Cardiac muscle cell (in vitro differentiated cells and primary cell): ENCODE measurements around the gene ZFAND6. TPM values are rescaled to one million over a fixed set of nuclear protein-coding genes. Genes with fewer than 3 reads are reported as not detected.

Experiments
- DNase-seq, 2 donors: peaks; one replicate each; pipeline versions ENCODE4 v3.0.0 to v3.0.0-alpha.2; 2010 to 2017; ENCODE audit warnings: low read depth in 1 of 2, low spot score in 1 of 2
- H3K27ac ChIP-seq: fragments of 200-600 bp; sonication (generic); 2 replicates; pipeline ENCODE4 v1.5.1; 2016
- H3K27me3 ChIP-seq: fragments of 200-600 bp; sonication (generic); 2 replicates; pipeline ENCODE4 v1.6.0; 2016; ENCODE audit warnings: control low read depth
- H3K36me3 ChIP-seq: fragments of 200-600 bp; sonication (generic); 2 replicates; pipeline ENCODE4 v1.5.1; 2016; ENCODE audit warnings: control low read depth
- H3K4me1 ChIP-seq: fragments of 200-600 bp; sonication (generic); 2 replicates; pipeline ENCODE4 v1.8.1; 2017; ENCODE audit warnings: low read depth, mild to moderate bottlenecking, mixed run types
- H3K4me3 ChIP-seq: fragments of 200-600 bp; sonication (generic); 2 replicates; pipeline ENCODE4 v1.5.1; 2016; ENCODE audit warnings: mild to moderate bottlenecking
- H3K9me3 ChIP-seq: fragments of 200-600 bp; sonication (generic); 2 replicates; pipeline ENCODE4 v1.5.1; 2017; ENCODE audit warnings: low read depth, mild to moderate bottlenecking, control low read depth
- CTCF ChIP-seq: IDR thresholded peaks from 2 replicates; pipeline ENCODE4 v1.5.1; 2012; ENCODE audit warnings: low read depth, mild to moderate bottlenecking, low read length
- polyA plus RNA-seq: library from polyadenylated mRNA; unstranded; fragments of >200 nt; fragmentation: Nextera tagmentation; extraction: Ambion mirVana; gene quantifications from 2 replicates; pipeline ENCODE4 v1.2.1, GENCODE V29; 2016
- total RNA-seq: library from RNA; depleted of rRNA; stranded (reverse); fragments of >200 nt; gene quantifications from 2 replicates; pipeline ENCODE4 v1.2.3, GENCODE V29; 2016

Gene ZFAND6
- total and polyA plus RNA-seq, 2 experiments from 2014 or later = 195 to 253 TPM

DNA sequence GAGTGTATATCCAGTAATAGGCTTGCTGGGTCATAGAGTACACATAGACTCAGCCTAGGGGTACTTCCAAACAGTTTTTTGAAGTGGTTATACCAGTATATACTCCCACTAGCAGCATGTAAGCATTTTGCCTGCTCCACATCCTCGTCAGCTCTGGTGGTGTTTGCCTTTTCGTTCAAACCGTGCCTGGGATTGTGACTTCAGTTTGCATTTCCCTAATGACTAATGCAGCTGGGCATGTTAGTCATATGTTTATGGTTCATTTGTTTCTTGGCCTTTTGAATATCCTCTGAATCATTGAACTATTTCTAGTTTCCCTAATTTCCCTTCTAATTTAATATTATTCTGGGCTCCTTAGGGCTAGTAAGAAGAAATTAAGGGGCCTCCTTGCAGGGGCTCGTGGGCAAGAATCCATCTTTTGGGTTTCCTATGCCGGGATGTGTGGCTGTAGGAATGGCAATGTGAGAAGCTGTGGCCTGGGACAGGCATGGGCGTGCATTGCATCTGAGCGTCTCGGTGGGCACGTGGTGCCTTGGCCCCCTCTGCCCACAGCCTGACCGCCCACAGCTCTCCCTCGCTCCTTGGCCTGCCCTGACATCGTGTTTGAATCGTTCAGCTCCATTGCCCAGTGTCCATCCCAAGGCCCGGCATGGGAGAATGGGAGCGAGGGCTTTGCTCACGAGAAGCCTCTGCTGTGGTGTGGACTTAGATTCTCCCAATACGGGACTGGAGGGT lies 119.7 kb downstream of the ZFAND6 start:
- DNase-seq = peak in 1 of 2 donors; percentile 73
- Histone ChIP-seq H3K9me3 (no peaks in the 10 kb centered on the region), H3K4me1 (no peaks in the 10 kb centered on the region), H3K4me3 (no peak overlapping the region), H3K36me3 (peaks cover 4% of the 10 kb centered on the region), H3K27ac (no peak overlapping the region), H3K27me3 (no peaks in the 10 kb centered on the region)
- TF ChIP-seq CTCF = no peak

GRCh38 chr15:80179935-80180334 lies 120.5 kb downstream of the ZFAND6 start:
- Histone ChIP-seq H3K36me3 (peaks cover 4% of the 10 kb centered on the region), H3K4me3 (no peak overlapping the region), H3K27me3 (no peaks in the 10 kb centered on the region), H3K27ac (no peak overlapping the region), H3K9me3 (no peaks in the 10 kb centered on the region), H3K4me1 (no peaks in the 10 kb centered on the region)
- no peak for DNase-seq
- no peak for TF ChIP-seq CTCF

DNA sequence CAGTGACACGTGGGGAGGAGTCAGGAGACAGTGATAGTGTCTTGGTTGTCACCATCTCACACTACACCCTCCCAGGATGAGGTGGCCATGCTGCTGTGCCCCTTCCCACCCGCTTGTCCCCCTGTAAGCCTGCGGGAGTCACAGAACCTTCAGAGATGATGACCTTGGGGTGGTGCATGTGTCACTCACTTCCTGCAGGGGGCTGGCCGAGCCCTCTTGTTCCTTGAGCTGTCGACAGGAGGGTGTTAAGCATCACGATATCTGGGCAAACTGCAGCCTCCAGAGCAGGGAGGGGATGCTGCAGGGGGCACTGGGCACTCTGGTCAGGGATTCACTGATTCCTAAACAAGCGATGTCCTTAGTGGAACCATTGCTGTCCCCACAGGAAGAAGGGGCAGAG lies 121.0 kb downstream of the ZFAND6 start:
- no peak overlapping the region for H3K4me3 ChIP-seq
- H3K27me3 ChIP-seq = no peaks in the 10 kb centered on the region
- no peak for DNase-seq

DNA sequence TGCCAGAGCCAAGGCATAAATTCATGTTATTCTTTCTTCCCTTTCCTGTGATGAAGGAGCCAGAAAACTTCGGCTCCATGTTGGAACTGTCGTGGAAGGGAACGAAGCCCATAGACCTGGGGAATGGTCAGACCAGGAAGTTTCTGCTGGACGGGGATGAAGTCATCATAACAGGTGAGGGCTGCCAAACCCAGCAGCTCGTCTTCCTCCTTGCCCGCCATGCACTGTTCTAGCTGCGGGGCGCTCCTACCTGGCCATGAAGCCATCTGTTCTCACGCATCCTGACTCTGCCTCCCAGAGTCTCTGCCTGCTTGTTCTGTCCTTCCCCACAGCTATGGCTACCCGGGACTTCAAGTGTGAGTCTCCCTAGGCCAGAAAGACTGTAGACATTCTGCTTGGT lies 121.5 kb downstream of the ZFAND6 start:
- DNase-seq = no peak
- Histone ChIP-seq H3K4me1 (no peaks in the 10 kb centered on the region), H3K9me3 (no peaks in the 10 kb centered on the region), H3K27me3 (no peaks in the 10 kb centered on the region), H3K27ac (no peak overlapping the region), H3K36me3 (peaks cover 4% of the 10 kb centered on the region), H3K4me3 (no peak overlapping the region)
- TF ChIP-seq CTCF = no peak

More for the DNA sequence above, 121.0 kb downstream of the ZFAND6 start:
- H3K9me3 ChIP-seq = no peaks in the 10 kb centered on the region
- H3K27ac ChIP-seq = no peak overlapping the region
- H3K36me3 ChIP-seq = peaks cover 4% of the 10 kb centered on the region
- H3K4me1 ChIP-seq = no peaks in the 10 kb centered on the region
- no peak for TF ChIP-seq CTCF

DNA sequence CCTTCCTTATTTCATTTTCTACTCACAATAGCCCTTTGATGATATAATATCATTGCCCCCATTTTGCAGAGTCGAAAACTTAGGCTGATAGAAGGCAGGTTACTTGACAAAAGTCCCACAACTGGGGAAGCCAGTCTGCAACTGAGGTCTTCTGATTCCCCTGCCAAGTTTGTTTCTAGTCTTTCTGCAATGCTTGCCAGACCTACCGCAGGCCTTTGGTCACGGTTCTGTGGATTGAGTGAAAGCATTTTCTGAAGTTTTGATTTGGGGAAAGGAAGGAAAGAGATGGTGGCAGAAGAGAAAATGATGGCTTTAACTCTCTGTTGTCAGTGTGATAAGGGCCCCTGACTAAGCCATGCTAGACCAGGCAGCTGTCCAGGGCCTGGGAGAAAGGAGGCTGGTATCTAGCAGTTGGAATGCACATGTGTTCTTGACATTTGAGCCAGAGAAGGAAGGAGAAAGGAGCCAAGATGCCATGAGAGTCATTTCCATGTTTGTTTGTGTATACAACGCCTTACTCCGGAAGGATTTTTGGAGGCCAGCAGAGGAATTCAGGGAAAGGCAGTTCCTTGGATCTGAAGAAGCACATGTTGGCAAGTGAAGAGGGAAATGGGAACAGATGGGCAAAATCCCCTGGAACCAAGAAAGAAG lies 123.3 kb downstream of the ZFAND6 start:
- Histone ChIP-seq H3K4me1 (no peaks in the 10 kb centered on the region), H3K4me3 (no peak overlapping the region), H3K9me3 (no peaks in the 10 kb centered on the region), H3K27ac (no peak overlapping the region), H3K27me3 (no peaks in the 10 kb centered on the region), H3K36me3 (peaks cover 8% of the 10 kb centered on the region)
- TF ChIP-seq CTCF = no peak
- DNase-seq = peak; percentile 29 to 85
